Measurements from ENCODE around the gene INPP4B. TPM values are rescaled to one million over a fixed set of nuclear protein-coding genes. Genes with fewer than 3 reads are reported as not detected.

INPP4B gene
- polyA plus RNA-seq, 1 of the 3 experiments (the other 2 are of a cell fraction) = 0.08 TPM

GRCh38 chr4:142386856-142387255, 459.2 kb downstream of the INPP4B start:
- H2AFZ ChIP-seq (ENCODE audit: low read depth) = no peak overlapping the region
- no peak overlapping the region for H3K27ac ChIP-seq (ENCODE audit: low read depth in 2 of 2, low read length in 1 of 2)
- no peak overlapping the region for H3K4me2 ChIP-seq
- DNase-seq = no peak
- H3K4me1 ChIP-seq (ENCODE audit: control insufficient read depth in 1 of 2, insufficient read depth in 2 of 2, low read depth in 1 of 2, low read length in 1 of 2) = no peaks in the 10 kb centered on the region
- H3K9ac ChIP-seq = no peak overlapping the region
- ChIA-PET CTCF (no interaction called here), POLR2A (no interaction called here)
- no peaks in the 10 kb centered on the region for H3F3A ChIP-seq (replicated peaks; ENCODE audit: insufficient read depth)
- TF ChIP-seq USF1 (IDR thresholded peaks at IDR 0.05; ENCODE audit: borderline replicate concordance, low read depth) (no peak), RFX5 (IDR thresholded peaks at IDR 0.05; ENCODE audit: low read length) (no peak), TEAD4 (IDR thresholded peaks at IDR 0.05; ENCODE audit: borderline replicate concordance, insufficient read depth) (no peak), NFIC (IDR thresholded peaks at IDR 0.05; ENCODE audit: borderline replicate concordance) (no peak), RXRA (IDR thresholded peaks at IDR 0.05; ENCODE audit: borderline replicate concordance, low read depth) (no peak), CHD2 (IDR thresholded peaks at IDR 0.05; ENCODE audit: low read length, partially characterized antibody) (no peak), REST (IDR thresholded peaks at IDR 0.05; ENCODE audit: low read depth, low read length) (no peak), GATA2 (CRISPR knock-in tag; IDR thresholded peaks at IDR 0.05) (no peak)
- no peak overlapping the region for H3K4me3 ChIP-seq (ENCODE audit: low read depth in 2 of 2, low read length in 1 of 2)
- H3K9me2 ChIP-seq = no peaks in the 10 kb centered on the region
- H4K20me1 ChIP-seq (ENCODE audit: insufficient read depth) = no peaks in the 10 kb centered on the region
- H3K9me3 ChIP-seq = no peaks in the 10 kb centered on the region
- H3K79me2 ChIP-seq (ENCODE audit: insufficient read depth) = no peaks in the 10 kb centered on the region
- no peaks in the 10 kb centered on the region for H3K27me3 ChIP-seq (ENCODE audit: insufficient read depth)
- 72% methylated on average over 6 of the region's 6 CpGs for WGBS (ENCODE audit: low lambda C conversion rate)
- no peaks in the 10 kb centered on the region for H3K36me3 ChIP-seq (replicated peaks in 1 of 2; ENCODE audit: control insufficient read depth in 1 of 2, insufficient read depth in 2 of 2, low read length in 1 of 2)

GRCh38 chr4:142386449-142386848, 459.7 kb downstream of the INPP4B start:
- H3K4me3 ChIP-seq (ENCODE audit: low read depth in 2 of 2, low read length in 1 of 2) = no peak overlapping the region
- H3K9me3 ChIP-seq = no peaks in the 10 kb centered on the region
- ChIA-PET CTCF (no interaction called here), POLR2A (no interaction called here)
- 85% methylated on average over 8 of the region's 8 CpGs for WGBS (ENCODE audit: low lambda C conversion rate)
- no peaks in the 10 kb centered on the region for H3K9me2 ChIP-seq
- H3K27ac ChIP-seq (ENCODE audit: low read depth in 2 of 2, low read length in 1 of 2) = no peak overlapping the region
- no peak overlapping the region for H3K9ac ChIP-seq
- no peaks in the 10 kb centered on the region for H3K36me3 ChIP-seq (replicated peaks in 1 of 2; ENCODE audit: control insufficient read depth in 1 of 2, insufficient read depth in 2 of 2, low read length in 1 of 2)
- no peak for TF ChIP-seq EZH2phosphoT487 (IDR thresholded peaks at IDR 0.05; ENCODE audit: borderline replicate concordance, low read depth)
- TF ChIP-seq SMC3 (IDR thresholded peaks at IDR 0.05; ENCODE audit: low read depth, low read length) = no peak
- TF ChIP-seq RFX5 (IDR thresholded peaks at IDR 0.05; ENCODE audit: low read length) = no peak
- TF ChIP-seq USF1 (IDR thresholded peaks at IDR 0.05; ENCODE audit: borderline replicate concordance, low read depth) = no peak
- TF ChIP-seq RXRA (IDR thresholded peaks at IDR 0.05; ENCODE audit: borderline replicate concordance, low read depth) = no peak
- no peak for TF ChIP-seq GABPA (IDR thresholded peaks at IDR 0.05; ENCODE audit: low read depth)
- no peaks in the 10 kb centered on the region for H3K27me3 ChIP-seq (ENCODE audit: insufficient read depth)
- H3K79me2 ChIP-seq (ENCODE audit: insufficient read depth) = no peaks in the 10 kb centered on the region
- no peaks in the 10 kb centered on the region for H4K20me1 ChIP-seq (ENCODE audit: insufficient read depth)
- DNase-seq = no peak
- no peaks in the 10 kb centered on the region for H3F3A ChIP-seq (replicated peaks; ENCODE audit: insufficient read depth)
- H3K4me2 ChIP-seq = no peak overlapping the region
- H3K4me1 ChIP-seq (ENCODE audit: control insufficient read depth in 1 of 2, insufficient read depth in 2 of 2, low read depth in 1 of 2, low read length in 1 of 2) = no peaks in the 10 kb centered on the region; a peak in 1 of 4 replicates
- H2AFZ ChIP-seq (ENCODE audit: low read depth) = no peak overlapping the region
